ENCODE data around the gene SLC7A11.

DNA sequence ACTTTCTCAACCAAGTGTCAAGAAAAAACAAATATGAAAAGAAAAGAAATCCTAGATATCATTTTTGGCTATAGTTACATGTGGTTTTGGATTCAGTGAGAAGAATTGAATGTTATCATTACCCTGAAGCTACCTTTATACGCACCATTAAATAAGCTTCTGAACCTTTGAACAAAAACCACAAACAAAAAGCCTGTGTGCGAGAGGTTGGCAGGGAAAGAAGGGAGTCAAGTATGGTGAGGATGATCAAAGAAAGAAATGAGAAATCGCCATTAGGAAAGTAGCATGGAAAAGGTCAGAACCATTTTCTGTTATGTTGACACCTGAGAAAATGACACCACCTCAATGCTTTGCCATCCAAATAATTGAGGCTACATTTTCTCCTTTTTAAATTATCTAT, 1.2 kb upstream of the SLC7A11 start:
- TF ChIP-seq, protein P1, sequence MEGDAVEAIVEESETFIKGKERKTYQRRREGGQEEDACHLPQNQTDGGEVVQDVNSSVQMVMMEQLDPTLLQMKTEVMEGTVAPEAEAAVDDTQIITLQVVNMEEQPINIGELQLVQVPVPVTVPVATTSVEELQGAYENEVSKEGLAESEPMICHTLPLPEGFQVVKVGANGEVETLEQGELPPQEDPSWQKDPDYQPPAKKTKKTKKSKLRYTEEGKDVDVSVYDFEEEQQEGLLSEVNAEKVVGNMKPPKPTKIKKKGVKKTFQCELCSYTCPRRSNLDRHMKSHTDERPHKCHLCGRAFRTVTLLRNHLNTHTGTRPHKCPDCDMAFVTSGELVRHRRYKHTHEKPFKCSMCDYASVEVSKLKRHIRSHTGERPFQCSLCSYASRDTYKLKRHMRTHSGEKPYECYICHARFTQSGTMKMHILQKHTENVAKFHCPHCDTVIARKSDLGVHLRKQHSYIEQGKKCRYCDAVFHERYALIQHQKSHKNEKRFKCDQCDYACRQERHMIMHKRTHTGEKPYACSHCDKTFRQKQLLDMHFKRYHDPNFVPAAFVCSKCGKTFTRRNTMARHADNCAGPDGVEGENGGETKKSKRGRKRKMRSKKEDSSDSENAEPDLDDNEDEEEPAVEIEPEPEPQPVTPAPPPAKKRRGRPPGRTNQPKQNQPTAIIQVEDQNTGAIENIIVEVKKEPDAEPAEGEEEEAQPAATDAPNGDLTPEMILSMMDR (IDR thresholded peaks at IDR 0.05) = no peak
- no peak for TF ChIP-seq POLR2A (IDR thresholded peaks at IDR 0.05)

All from uterus (tissue), 2 donors.